Esophagus squamous epithelium (tissue), 4 donors: ENCODE data around the gene ZEB2.

Experiments
- CTCF ChIP-seq, 6 experiments: fragments of 450-650 bp in 4 of 6; fragments of 200-600 bp in 2 of 6; sonication (generic) in 2 of 6; IDR thresholded peaks; one replicate each; pipeline ENCODE4 v1.5.1; 2016 to 2019; ENCODE audit warnings: antibody characterized with exemption in 6 of 6, mild to moderate bottlenecking in 4 of 6, moderate library complexity in 4 of 6
- POLR2A ChIP-seq, 4 donors: fragments of 450-650 bp; IDR thresholded peaks; one replicate each; pipeline ENCODE4 v1.6.1; 2017; ENCODE audit warnings: antibody characterized with exemption in 4 of 4, mild to moderate bottlenecking in 4 of 4, moderate library complexity in 3 of 4

GRCh38 chr2:144459286-144459685, 60.6 kb downstream of the ZEB2 start:
- TF ChIP-seq CTCF (IDR thresholded peaks at IDR 0.05) (no peak), POLR2A (IDR thresholded peaks at IDR 0.05) (no peak)
